Measurements from ENCODE around the gene NLK.
"Not testable (repeated sequence)": the region's sequence is repeated elsewhere in the genome, so short reads cannot be mapped to it uniquely, and the experiment has no call there.

The NLK gene

GRCh38 chr17:28076144-28076543 is 33.7 kb downstream of the NLK start:
- DNase-seq, result no peak

- DNase-seq, result not testable (repeated sequence)
These were observed 34.7 kb downstream of the NLK start for GRCh38 chr17:28077140-28077539.

DNA sequence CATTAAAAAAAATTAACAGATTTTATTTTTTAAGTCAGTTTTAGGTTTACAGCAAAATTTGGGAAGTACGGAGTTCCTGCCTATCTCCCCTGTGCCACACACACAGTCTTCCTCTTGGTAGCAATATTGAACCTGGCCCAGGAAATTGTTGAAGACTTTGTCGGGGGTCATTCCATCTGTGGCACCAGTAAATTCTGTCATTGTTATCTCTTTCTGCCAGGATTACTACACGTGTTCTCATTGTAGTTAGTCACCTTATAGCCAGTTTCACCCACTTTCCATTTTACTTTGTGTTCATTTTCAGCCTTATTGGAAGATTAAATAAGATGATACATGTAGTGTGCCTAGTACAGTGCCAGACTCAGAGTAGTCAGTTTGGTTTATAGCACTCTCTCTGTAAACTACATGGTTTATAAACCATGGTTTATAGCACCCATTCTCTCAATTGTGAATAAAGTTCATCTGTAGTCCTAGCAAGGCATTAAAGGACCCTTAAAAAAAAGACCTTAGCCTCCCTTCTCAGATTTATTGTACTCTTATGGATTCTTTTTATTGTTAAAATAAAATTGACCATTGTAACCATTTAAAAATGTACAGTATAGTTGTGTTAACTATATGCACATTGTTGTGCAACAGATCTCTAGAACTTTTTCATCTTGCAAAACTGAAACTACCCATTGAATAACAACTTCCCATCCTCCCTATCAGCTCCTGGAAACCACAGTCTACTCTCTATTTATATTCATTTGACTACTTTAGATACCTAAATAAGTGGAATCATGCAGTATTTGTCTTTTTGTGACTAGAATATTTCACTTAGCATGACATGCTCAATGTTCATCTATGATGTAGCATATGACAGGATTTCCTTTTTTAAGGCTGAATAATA is 36.1 kb downstream of the NLK start:
- no peak for DNase-seq

DNA sequence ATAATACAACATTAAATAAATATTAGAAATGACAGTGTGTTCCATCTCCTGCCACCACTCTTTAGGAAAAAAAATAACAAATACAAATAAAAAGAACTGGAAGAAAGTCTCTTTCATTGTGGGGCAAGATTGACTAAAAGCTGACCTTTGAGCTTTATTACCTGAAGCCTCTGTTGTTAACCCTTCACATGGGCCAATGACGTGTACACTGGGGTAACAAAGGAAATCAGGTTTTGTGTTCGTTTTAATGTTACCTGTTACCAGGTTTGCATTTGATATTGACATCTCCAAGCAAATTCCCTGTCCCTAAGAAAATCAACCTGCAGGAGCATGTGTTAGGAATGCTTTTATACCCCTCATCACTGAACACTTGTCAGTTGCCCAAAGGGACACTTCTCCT is 39.0 kb downstream of the NLK start:
- DNase-seq, result no peak

DNA sequence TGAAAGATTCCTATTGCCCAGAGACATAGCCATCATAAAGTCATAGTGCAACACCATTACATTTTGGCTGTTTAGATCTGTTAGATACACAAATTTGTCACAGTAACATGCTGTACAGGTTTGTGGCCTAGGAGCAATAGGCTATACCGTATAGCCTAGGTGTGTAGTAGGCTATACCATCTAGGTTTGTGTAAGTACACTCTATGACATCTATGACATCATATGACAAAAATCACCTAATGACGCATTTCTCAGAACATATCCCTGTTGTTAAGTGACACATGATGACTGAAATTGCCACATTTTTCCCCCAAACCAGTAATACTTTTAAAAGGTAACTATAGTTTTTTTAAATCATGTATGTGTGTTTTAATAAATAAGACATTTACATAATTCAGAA is 43.3 kb downstream of the NLK start:
- DNase-seq, result no peak

DNA sequence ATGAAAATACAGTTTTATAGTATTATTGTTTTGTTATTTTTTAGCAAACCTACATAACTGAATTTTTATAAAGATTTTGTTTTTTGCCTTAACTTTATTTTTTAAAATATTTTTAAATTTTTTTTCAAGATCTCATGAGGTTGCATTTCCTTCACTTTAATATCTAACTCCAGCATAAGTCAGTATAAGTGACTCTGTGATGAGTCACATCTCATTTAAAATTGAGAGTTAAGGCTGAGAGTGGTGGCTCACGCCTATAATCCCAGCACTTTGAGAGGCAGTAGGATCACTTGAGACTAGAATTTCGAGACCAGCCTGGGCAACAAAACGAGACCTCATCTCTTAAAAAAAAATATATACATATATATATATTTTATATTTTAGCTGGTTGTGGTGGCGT is 44.0 kb downstream of the NLK start:
- DNase-seq, result no peak

DNA sequence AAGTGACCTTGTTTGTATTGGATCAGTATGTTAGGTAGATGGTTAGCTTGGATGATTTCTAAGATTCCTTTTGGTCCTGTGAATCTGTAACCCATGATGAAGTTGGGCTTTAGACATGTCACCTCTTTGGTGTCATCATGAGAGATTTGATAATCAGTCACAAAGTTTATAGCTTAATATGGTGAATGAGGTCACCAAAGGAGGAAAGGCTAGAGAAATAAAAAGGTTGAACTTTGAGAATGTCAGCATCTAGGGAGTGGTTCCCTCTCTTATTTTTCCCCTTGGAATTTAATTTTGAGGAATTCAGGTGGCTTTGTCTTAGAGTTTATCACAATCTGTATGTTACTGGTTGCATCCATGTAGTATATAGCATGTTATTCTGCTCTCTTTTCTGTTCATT is 45.3 kb downstream of the NLK start:
- no peak for DNase-seq

GRCh38 chr17:28090551-28090950 is 48.1 kb downstream of the NLK start:
- DNase-seq, result no peak

GRCh38 chr17:28092088-28092487 is 49.6 kb downstream of the NLK start:
- no peak for DNase-seq

DNA sequence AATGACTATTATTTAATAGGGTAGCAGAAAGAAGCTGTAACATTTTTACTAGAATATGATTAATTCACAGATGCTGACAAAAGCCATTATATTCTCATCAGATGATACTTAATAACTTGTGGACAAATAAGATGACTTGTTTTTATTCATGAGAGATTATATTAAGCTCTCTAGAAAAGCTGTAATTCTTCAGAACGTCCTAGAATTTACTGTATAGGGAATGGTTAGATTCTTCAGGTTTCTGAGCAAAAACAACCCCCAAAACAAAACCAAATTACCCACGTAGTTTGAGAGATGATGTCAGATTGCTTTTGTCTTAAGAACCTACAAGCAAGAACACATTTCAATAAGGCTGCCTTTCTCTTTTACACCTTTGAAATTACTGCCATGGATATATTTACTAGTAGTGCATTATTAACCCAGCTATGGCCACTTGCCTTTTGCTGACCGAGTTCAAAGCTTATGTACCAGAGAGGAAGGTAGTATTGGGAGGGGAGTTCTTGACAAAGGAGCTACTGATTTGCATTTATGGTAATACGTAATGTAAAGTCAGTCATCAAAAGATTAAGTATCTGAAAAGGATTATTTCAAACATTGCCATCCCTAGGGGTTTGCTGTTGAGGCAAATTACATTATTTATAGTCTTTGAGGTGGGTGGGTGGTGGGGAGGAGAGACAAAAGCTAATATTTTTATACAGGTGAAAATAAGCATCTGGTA is 51.7 kb downstream of the NLK start:
- DNase-seq, result no peak

DNA sequence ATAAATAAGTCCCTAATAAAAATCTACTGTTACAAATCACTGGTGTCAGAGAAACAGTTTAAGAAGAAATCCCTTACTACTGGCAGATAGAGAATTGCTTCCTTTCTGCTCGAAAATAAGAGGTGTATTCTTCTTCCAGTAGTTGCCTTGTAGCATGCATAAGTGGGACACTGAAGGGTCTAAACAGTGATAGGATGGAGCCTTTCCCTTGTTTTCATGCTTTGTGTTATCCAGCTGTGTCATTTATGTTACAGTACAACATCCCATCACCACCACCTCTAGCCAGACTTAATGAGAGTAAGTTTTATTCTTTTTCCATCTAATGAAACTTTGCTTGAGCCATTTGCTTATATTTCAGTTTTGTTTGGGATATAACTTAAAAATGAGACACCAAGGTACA is 54.3 kb downstream of the NLK start:
- no peak for DNase-seq

DNA sequence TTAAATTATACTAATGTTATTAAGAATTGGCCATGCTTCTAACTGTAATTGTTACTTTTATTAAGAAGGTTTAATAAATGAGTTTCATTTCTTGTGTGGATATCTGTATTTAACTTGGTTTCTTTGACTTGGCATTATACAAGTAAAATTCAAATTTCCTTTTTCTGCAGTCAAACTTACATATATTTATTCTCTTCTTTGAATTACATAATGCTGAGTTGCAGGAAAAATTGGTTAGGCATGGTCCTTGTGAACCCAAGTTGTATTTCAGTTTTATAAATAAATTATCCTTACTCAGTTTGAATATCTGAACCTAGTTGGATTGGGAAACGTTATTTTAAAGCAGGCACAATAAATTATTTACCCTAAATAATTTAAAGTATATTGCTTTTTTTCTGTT is 54.8 kb downstream of the NLK start:
- DNase-seq, result no peak

GRCh38 chr17:28097901-28098300 is 55.4 kb downstream of the NLK start:
- DNase-seq, result no peak

- not testable (repeated sequence) for DNase-seq
These were observed 56.1 kb downstream of the NLK start for GRCh38 chr17:28098591-28098990.

- DNase-seq, result no peak
These were observed 57.8 kb downstream of the NLK start for GRCh38 chr17:28100251-28100650.

DNA sequence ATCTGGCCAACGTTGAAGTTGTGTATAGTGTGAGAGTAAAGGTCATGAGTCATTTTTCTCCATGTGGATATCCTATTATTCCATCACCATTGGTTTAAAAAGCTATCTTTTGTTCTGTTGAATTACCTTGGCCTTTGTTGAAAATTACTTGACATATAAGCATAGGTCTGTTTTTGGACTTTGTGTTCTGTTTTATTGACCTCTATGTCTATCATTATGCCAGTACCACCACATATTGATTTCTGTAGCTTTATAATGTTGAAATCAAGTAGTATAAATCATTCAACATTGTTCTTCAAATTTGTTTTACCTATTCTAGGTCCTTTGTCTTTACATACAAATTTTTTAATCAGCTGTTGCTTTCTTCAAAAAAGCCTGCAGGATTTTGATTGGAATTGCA is 58.5 kb downstream of the NLK start:
- no peak for DNase-seq

- DNase-seq, result no peak
These were observed 59.4 kb downstream of the NLK start for GRCh38 chr17:28101919-28102318.

DNA sequence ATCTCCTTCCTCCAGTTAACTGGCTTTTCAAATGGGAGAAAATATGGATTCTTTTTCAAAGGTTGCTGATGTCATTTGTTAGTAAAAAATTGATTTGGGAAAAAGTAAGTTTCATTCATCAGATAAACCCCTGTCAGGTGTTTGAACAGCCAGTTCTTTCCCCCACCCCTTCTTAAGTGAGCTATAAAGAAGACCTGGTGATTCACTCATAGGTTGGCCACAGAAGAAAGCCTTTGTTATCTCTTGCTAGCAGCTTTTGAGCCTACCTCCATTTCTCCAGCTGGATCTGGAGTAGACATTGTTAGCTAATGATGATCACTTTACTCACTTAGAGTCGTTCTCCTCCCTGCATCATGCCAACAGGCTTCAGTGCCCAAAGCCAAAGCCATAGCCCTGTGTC is 63.0 kb downstream of the NLK start:
- DNase-seq, result no peak

- no peak for DNase-seq
These were observed 67.7 kb downstream of the NLK start for GRCh38 chr17:28110184-28110583.

- DNase-seq, result no peak
These were observed 69.7 kb downstream of the NLK start for GRCh38 chr17:28112181-28112580.

DNA sequence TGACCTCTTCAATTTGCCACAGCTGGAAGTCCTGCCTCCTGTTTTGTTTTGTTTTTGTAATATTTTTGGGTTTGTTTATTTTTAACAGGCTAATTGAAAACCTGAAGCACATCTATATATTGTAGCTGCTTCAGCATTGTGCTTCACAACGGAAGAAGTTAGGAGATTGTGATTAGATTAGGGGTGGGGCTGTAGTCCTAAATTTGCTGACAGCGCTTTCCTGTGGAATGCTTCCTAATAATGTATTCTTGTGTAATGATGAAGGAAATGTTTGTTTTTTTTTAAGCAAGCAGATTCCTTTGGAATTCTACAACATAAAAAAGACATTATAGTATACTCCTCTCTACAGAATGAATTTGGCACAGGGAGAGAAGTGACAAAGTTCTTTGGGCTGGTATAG is 70.1 kb downstream of the NLK start:
- DNase-seq, result no peak

- no peak for DNase-seq
These were observed 70.8 kb downstream of the NLK start for GRCh38 chr17:28113269-28113668.

GRCh38 chr17:28115046-28115445 is 72.6 kb downstream of the NLK start:
- DNase-seq, result no peak

GRCh38 chr17:28117304-28117703 is 74.8 kb downstream of the NLK start:
- DNase-seq, result no peak

DNA sequence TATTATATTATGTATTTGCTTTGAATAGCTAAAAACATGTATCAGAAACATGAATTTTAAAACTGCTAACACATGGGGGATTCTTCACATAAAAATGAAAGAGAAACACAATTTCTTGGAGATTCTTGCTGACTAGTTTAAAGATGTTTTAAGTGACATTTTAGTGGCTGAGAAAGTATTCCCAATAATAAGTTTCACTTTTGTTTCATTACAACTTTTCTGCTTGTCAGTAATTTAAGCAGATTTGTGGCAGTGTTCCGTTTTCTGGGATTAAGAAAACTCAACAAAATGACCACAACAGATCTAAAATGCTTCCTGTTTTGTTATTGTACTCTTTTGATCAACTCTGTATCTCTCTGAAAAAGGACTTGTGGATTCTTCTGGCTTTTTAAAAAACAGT is 75.9 kb downstream of the NLK start:
- no peak for DNase-seq

All from stimulated activated CD4-positive, alpha-beta T cell treated with anti-CD3 and anti-CD28 coated beads, Interleukin-4, amount 100 ng/mL, for 1 hour (primary cell).